ENCODE measurements around the gene GFRA4. TPM values are rescaled to one million over a fixed set of nuclear protein-coding genes. Genes with fewer than 3 reads are reported as not detected.

Gene GFRA4
- polyA plus RNA-seq, 2 of the 4 experiments (the other 2 are of a cell fraction), result not detected

DNA sequence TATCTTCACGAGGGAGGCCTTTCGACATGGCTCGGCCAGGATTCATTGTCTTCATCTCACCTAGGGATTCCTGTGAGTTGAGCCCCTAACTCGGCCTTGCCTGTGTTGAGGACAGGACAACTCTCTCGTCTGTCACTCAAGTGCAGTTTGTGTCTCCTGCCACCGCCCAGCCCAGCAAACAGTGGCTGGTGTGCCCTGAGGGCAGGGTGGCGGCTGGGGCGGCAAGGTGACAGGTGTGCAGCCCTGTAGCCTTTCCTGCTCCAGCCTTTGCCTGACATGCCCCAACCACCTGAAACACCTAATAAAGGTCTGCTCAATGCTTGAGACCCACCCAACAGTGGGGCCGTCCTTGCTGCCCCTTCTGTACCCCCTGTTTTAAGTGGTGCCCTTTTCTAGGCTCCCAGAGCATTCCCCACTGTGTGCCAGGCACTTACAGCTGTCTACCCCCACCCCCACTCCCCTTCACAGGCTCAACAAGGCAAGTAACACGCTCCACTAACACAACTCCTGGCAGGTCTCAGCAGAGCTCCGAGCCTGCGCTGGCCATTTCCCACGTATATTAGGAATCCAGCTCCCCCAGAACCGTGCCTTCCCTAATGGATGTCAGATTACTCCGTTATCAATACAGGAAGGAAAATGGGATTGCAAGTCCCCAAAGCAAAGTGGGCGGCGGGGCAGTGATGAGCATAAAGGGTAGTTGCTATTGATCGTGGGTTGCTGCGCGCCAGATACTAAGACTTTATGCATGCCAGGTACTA is 17.7 kb downstream of the GFRA4 start (continued):
- no peak for TF ChIP-seq HES2 (IDR thresholded peaks at IDR 0.05)

GRCh38 chr20:3640259-3640658 is 22.9 kb downstream of the GFRA4 start:
- CTCF ChIA-PET, result interaction anchor here (0.9 kb wide), 1 partner anchor 112 kb away, joined by 3 read pairs; no protein-coding TSS in a partner anchor
- Histone ChIP-seq H3K4me3 (no peak overlapping the region), H3K27ac (no peak overlapping the region), H3K4me1 (no peaks in the 10 kb centered on the region), H3K9me3 (no peaks in the 10 kb centered on the region), H3K4me2 (no peak overlapping the region)
- FAIRE-seq (peak; percentile 54), ATAC-seq (no peak), DNase-seq (ENCODE audit: low read depth in 1 of 2, low spot score in 1 of 2) (no peak)
- 88% methylated on average over 3 of the region's 3 CpGs for WGBS (ENCODE audit: missing lambda C conversion rate)
- TF ChIP-seq GATA3 (IDR thresholded peaks at IDR 0.05; ENCODE audit: borderline replicate concordance) (no peak), FOSL2 (IDR thresholded peaks at IDR 0.05) (no peak), FOSL2 (CRISPR knock-in tag; IDR thresholded peaks at IDR 0.05) (no peak), ATOH8 (CRISPR knock-in tag; IDR thresholded peaks at IDR 0.05; ENCODE audit: low read depth) (no peak), HDAC2 (IDR thresholded peaks at IDR 0.05) (no peak), RAD21 (conservative IDR thresholded peaks at IDR 0.05 in 1 of 2, IDR thresholded peaks at IDR 0.05 in 1 of 2) (no peak), HES2 (IDR thresholded peaks at IDR 0.05) (no peak), RNF2 (IDR thresholded peaks at IDR 0.05; ENCODE audit: borderline replicate concordance, low read depth) (no peak), PHF8 (IDR thresholded peaks at IDR 0.05; ENCODE audit: borderline replicate concordance, low read depth) (no peak), FOSB (CRISPR knock-in tag; IDR thresholded peaks at IDR 0.05) (no peak), TP53 (CRISPR knock-in tag; IDR thresholded peaks at IDR 0.05) (no peak), HOXA7 (CRISPR knock-in tag; IDR thresholded peaks at IDR 0.05) (no peak), ZC3H11A (IDR thresholded peaks at IDR 0.05) (no peak), ZSCAN20 (CRISPR knock-in tag; IDR thresholded peaks at IDR 0.05) (no peak), HEYL (CRISPR knock-in tag; IDR thresholded peaks at IDR 0.05) (no peak), ESRRA (IDR thresholded peaks at IDR 0.05; ENCODE audit: borderline replicate concordance, low read length) (no peak), CEBPB (IDR thresholded peaks at IDR 0.05) (no peak), ZFP36 (IDR thresholded peaks at IDR 0.05; ENCODE audit: borderline replicate concordance, partially characterized antibody) (no peak), POLR2AphosphoS2 (conservative IDR thresholded peaks at IDR 0.05; ENCODE audit: low read length) (no peak), HOXB5 (CRISPR knock-in tag; IDR thresholded peaks at IDR 0.05) (no peak)
- POLR2A ChIA-PET, result no interaction called here

- 90% methylated on average over 1 of the region's 1 CpG for WGBS (ENCODE audit: missing lambda C conversion rate)
- CTCF ChIA-PET, result interaction anchor here (1.0 kb wide), 1 partner anchor 118 kb away, joined by 3 read pairs; no protein-coding TSS in a partner anchor
- POLR2A ChIA-PET, result no interaction called here
Measured at GRCh38 chr20:3635346-3635745, 27.9 kb downstream of the GFRA4 start.

More at GRCh38 chr20:3635346-3635745, 27.9 kb downstream of the GFRA4 start:
- ATAC-seq, result no peak
- no peak overlapping the region for H3K4me3 ChIP-seq
- FAIRE-seq, result no peak
- DNase-seq (ENCODE audit: low read depth in 1 of 2, low spot score in 1 of 2), result no peak
- TF ChIP-seq CHD4 (IDR thresholded peaks at IDR 0.05; ENCODE audit: borderline replicate concordance) (no peak), FOSL2 (IDR thresholded peaks at IDR 0.05) (no peak), FOSL2 (CRISPR knock-in tag; IDR thresholded peaks at IDR 0.05) (no peak), POLR2A (IDR thresholded peaks at IDR 0.05; ENCODE audit: low read length) (no peak), HOXA7 (CRISPR knock-in tag; IDR thresholded peaks at IDR 0.05) (no peak), HES2 (IDR thresholded peaks at IDR 0.05) (no peak), CBX2 (IDR thresholded peaks at IDR 0.05; ENCODE audit: borderline replicate concordance, low read depth) (no peak), HOXB13 (CRISPR knock-in tag; IDR thresholded peaks at IDR 0.05; ENCODE audit: low read depth) (no peak), SREBF2 (IDR thresholded peaks at IDR 0.05) (no peak), KDM5A (IDR thresholded peaks at IDR 0.05) (no peak), ZFP36 (IDR thresholded peaks at IDR 0.05; ENCODE audit: borderline replicate concordance, partially characterized antibody) (no peak), HEYL (CRISPR knock-in tag; IDR thresholded peaks at IDR 0.05) (no peak), BHLHE40 (IDR thresholded peaks at IDR 0.05; ENCODE audit: low read depth, low read length) (no peak), FOXS1 (CRISPR knock-in tag; IDR thresholded peaks at IDR 0.05) (no peak), CHD2 (IDR thresholded peaks at IDR 0.05; ENCODE audit: low read length, partially characterized antibody) (no peak), EP300 (IDR thresholded peaks at IDR 0.05) (no peak), RFX5 (IDR thresholded peaks at IDR 0.05) (no peak)
- TF ChIP-seq, protein P1, sequence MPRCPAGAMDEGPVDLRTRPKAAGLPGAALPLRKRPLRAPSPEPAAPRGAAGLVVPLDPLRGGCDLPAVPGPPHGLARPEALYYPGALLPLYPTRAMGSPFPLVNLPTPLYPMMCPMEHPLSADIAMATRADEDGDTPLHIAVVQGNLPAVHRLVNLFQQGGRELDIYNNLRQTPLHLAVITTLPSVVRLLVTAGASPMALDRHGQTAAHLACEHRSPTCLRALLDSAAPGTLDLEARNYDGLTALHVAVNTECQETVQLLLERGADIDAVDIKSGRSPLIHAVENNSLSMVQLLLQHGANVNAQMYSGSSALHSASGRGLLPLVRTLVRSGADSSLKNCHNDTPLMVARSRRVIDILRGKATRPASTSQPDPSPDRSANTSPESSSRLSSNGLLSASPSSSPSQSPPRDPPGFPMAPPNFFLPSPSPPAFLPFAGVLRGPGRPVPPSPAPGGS (IDR thresholded peaks at IDR 0.05), result no peak
- TF ChIP-seq, protein P2, sequence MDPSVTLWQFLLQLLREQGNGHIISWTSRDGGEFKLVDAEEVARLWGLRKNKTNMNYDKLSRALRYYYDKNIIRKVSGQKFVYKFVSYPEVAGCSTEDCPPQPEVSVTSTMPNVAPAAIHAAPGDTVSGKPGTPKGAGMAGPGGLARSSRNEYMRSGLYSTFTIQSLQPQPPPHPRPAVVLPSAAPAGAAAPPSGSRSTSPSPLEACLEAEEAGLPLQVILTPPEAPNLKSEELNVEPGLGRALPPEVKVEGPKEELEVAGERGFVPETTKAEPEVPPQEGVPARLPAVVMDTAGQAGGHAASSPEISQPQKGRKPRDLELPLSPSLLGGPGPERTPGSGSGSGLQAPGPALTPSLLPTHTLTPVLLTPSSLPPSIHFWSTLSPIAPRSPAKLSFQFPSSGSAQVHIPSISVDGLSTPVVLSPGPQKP (IDR thresholded peaks at IDR 0.05; ENCODE audit: low read depth, low read length), result no peak
- no peak overlapping the region for H3K4me2 ChIP-seq
- no peaks in the 10 kb centered on the region for H3K4me1 ChIP-seq
- H3K9me3 ChIP-seq, result no peaks in the 10 kb centered on the region
- H3K27ac ChIP-seq, result no peak overlapping the region
